ENCODE data around the gene KRT76.

- TF ChIP-seq STAT1 (IDR thresholded peaks at IDR 0.05; ENCODE audit: unreplicated experiment) (no peak), CTCF (conservative IDR thresholded peaks at IDR 0.05; ENCODE audit: low read depth in 2 of 2) (no peak), POLR2AphosphoS5 (IDR thresholded peaks at IDR 0.05; ENCODE audit: low read depth) (no peak), NANOG (IDR thresholded peaks at IDR 0.05; ENCODE audit: borderline replicate concordance) (no peak), EZH2 (IDR thresholded peaks at IDR 0.05; ENCODE audit: low read depth, unreplicated experiment) (no peak), JUNB (IDR thresholded peaks at IDR 0.05; ENCODE audit: unreplicated experiment) (no peak), REST (IDR thresholded peaks at IDR 0.05; ENCODE audit: unreplicated experiment) (no peak), EZH2phosphoT487 (IDR thresholded peaks at IDR 0.05; ENCODE audit: unreplicated experiment) (no peak)
Measured at GRCh38 chr12:52777566-52777965, 421 bp upstream of the KRT76 start.

All from GM23338 (cell line).